ENCODE results near the gene DTNBP1. TPM values are rescaled to one million over a fixed set of nuclear protein-coding genes. Genes with fewer than 3 reads are reported as not detected.

Gene DTNBP1
- total RNA-seq, 1 donor from 2014 or later = 19.4 TPM

DNA sequence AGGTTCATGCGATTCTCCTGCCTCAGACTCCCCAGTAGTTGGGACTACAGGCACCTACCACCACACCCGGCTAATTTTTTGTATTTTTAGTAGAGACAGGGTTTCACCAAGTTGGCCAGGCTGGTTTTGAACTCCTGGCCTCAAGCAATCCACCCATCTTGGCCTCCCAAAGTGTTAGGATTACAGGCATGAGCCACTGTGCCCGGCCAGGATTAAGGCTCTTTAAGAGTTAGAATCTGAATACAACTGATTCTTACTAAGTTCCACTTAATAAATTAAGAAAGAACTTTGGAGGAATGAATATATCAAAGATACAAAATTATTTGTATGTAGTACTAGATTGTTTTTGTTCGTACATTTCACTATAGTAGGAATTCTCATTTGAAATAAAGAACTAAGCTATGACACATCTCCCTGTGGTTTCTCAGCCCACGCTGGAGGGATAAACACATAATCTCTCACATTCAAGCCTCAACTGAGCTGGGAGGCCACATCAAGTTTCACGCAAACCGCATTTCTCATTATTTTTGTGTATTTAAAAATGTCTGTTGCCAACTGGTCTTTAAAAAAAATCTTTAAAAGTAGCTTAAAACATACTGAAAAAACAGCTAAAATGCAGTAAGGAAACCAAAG is 34.2 kb downstream of the DTNBP1 start:
- Mint-ChIP-seq H3K36me3 (peaks cover 2% of the 10 kb centered on the region), H3K27ac (no peak overlapping the region), H3K9me3 (no peaks in the 10 kb centered on the region), H3K27me3 (ENCODE audit: low read depth) (no peaks in the 10 kb centered on the region), H3K4me1 (peaks cover 18% of the 10 kb centered on the region), H3K4me3 (no peak overlapping the region)
- DNase-seq (ENCODE audit: low spot score in 2 of 2, unreplicated experiment in 2 of 2) = no peak
- TF ChIP-seq, protein P1, sequence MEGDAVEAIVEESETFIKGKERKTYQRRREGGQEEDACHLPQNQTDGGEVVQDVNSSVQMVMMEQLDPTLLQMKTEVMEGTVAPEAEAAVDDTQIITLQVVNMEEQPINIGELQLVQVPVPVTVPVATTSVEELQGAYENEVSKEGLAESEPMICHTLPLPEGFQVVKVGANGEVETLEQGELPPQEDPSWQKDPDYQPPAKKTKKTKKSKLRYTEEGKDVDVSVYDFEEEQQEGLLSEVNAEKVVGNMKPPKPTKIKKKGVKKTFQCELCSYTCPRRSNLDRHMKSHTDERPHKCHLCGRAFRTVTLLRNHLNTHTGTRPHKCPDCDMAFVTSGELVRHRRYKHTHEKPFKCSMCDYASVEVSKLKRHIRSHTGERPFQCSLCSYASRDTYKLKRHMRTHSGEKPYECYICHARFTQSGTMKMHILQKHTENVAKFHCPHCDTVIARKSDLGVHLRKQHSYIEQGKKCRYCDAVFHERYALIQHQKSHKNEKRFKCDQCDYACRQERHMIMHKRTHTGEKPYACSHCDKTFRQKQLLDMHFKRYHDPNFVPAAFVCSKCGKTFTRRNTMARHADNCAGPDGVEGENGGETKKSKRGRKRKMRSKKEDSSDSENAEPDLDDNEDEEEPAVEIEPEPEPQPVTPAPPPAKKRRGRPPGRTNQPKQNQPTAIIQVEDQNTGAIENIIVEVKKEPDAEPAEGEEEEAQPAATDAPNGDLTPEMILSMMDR (IDR thresholded peaks at IDR 0.05; ENCODE audit: unreplicated experiment) = no peak

GRCh38 chr6:15627821-15628220 is 35.0 kb downstream of the DTNBP1 start:
- Mint-ChIP-seq H3K36me3 (peaks cover 2% of the 10 kb centered on the region), H3K27me3 (ENCODE audit: low read depth) (no peaks in the 10 kb centered on the region), H3K4me3 (no peak overlapping the region), H3K9me3 (no peaks in the 10 kb centered on the region), H3K27ac (peak overlapping the region; percentile 11), H3K4me1 (peaks cover 18% of the 10 kb centered on the region)
- DNase-seq (ENCODE audit: low spot score in 2 of 2, unreplicated experiment in 2 of 2) = no peak
- TF ChIP-seq, protein P1 (IDR thresholded peaks at IDR 0.05; ENCODE audit: unreplicated experiment) = no peak

DNA sequence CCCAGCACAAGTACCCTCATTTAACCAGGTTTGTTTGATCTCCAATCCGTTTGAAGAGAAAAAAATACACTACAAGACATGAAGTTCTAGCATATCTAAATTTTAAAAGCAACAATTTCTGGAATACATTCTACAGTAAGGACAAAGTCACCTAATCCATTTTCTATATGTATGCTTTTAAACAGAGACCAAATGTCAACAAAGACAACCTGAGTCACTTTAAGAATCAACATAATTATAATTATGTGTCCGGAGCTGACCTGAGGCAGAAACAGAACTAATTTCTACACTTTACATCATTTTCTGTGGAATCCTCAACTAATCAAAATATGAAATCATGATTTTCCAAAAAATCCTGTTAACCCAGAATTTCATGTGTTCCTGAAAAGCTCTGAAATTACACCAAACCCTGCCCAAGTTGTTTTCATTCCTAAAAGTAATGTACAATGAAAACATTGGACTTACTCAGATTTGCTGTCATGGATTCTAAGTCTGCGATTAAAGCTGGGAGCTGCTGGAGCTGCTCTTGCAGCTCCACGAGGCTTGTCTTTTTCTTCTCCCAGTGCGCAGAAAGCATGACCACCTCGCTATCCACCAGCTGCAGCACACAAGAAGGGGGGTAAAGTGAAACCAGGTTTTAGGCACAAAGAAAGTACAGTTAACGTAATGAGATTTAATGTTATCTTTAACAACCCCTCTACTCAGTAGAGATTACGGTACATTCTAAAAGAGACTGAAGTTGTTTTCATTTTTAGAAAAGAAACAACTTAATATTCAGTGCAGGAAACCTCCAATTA is 35.8 kb downstream of the DTNBP1 start:
- peaks cover 2% of the 10 kb centered on the region for H3K36me3 Mint-ChIP-seq
- H3K4me1 Mint-ChIP-seq = peaks cover 21% of the 10 kb centered on the region
- DNase-seq (ENCODE audit: low spot score in 2 of 2, unreplicated experiment in 2 of 2) = no peak
- peak overlapping the region; percentile 11 for H3K27ac Mint-ChIP-seq
- H3K9me3 Mint-ChIP-seq = no peaks in the 10 kb centered on the region
- H3K4me3 Mint-ChIP-seq = no peak overlapping the region
- TF ChIP-seq, protein P1 (IDR thresholded peaks at IDR 0.05; ENCODE audit: unreplicated experiment) = no peak
- no peaks in the 10 kb centered on the region for H3K27me3 Mint-ChIP-seq (ENCODE audit: low read depth)

- H3K27me3 Mint-ChIP-seq (ENCODE audit: low read depth) = no peaks in the 10 kb centered on the region
- peaks cover 21% of the 10 kb centered on the region for H3K4me1 Mint-ChIP-seq
- H3K4me3 Mint-ChIP-seq = no peak overlapping the region
- peaks cover 2% of the 10 kb centered on the region for H3K36me3 Mint-ChIP-seq
- H3K9me3 Mint-ChIP-seq = no peaks in the 10 kb centered on the region
- no peak for DNase-seq (ENCODE audit: low spot score in 2 of 2, unreplicated experiment in 2 of 2)
- TF ChIP-seq, protein P1 (IDR thresholded peaks at IDR 0.05; ENCODE audit: unreplicated experiment) = no peak
- no peak overlapping the region for H3K27ac Mint-ChIP-seq
Measured at GRCh38 chr6:15626160-15626559, 36.7 kb downstream of the DTNBP1 start.

DNA sequence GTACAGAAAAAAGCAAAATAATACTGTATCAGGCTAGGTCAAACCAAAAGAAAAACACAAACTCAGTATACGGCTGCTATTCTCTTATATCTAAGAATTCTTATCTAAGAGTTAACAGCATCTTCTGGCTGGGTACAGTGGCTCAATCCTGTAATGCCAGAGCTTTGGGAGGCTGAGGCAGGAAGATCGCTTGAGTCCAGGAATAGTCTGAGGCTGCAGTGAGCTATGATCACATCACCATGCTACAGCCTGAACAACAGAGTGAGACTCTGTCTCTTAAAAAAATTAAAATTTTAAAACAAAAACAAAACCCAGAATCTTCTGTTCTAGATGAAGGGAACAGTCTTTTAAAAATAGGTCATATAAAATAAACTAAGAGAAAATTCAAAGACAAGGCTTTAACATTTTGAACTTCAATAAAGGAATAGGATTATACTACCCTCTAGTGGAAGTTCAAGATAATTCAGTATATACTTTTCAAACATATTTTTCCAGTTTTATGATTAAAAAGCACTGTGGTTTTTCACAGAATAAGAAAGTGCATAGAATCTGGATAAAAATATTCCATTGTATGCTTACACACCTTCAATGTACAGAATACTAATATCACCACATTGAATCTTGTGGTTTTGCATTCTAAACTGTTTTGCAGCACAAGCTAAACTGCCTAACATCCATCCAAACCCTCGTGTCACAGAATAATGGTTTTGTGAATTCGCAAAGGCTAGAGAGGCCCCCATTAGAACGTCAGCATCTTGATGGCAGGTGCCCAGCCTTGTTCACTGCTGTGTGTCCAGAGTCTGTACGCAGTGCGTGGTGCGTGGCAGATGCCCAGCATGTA is 39.3 kb downstream of the DTNBP1 start:
- TF ChIP-seq, protein P1 (IDR thresholded peaks at IDR 0.05; ENCODE audit: unreplicated experiment) = peak; percentile 79
- Mint-ChIP-seq H3K36me3 (peaks cover 2% of the 10 kb centered on the region), H3K4me1 (peaks cover 24% of the 10 kb centered on the region), H3K9me3 (peaks cover 4% of the 10 kb centered on the region), H3K27ac (no peak overlapping the region), H3K27me3 (ENCODE audit: low read depth) (no peaks in the 10 kb centered on the region), H3K4me3 (no peak overlapping the region)
- no peak for DNase-seq (ENCODE audit: low spot score in 2 of 2, unreplicated experiment in 2 of 2)
